HG02840 (cell line): Measurements from ENCODE around the gene TAP1.

Source experiments
- ATAC-seq: cut with Tn5 transposase; IDR thresholded peaks from one replicate; pipeline ENCODE4 v1.9.1; 2021; ENCODE audit warnings: mild to moderate bottlenecking, moderate library complexity, moderate number of reproducible peaks; ENCODE audit not compliant: unreplicated experiment, low FRiP score

The TAP1 gene

DNA sequence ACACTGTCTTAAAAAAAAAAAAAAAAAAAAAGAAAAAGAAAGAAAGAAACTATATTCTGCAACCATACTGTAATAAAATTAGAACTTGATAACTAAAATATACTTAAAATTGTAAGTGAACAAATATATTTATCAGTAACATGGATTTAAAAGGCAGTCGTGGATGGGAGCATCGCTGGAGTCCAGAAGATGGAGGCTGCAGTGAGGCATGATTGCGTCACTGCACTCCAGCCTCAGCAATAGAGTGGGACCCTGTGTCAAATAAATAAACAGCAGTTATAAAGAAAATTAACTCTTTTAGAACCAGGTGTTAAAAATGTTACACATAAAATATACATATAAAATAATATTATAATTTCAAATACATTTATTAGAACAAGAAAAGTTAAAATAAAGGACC, 9.2 kb upstream of the TAP1 start:
- ATAC-seq = no peak

DNA sequence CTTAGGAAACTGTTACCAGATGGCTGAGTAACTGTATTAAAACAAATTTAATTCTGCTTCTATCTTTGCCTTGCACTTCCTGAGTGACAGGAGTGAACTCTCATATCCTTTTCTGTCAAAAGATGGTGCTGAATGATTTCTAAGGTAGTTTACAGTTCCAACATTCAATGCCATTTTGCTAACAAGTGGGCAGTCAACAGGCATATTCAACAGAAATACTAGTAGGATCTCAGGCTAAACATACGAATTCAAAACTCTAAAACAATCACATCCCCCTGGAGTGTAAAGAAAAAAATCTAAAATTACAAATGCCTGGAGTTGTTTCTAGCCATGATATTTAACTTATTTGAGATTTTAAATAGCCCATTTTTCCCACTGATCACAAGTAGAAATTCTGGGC, 7.2 kb upstream of the TAP1 start:
- no peak for ATAC-seq

DNA sequence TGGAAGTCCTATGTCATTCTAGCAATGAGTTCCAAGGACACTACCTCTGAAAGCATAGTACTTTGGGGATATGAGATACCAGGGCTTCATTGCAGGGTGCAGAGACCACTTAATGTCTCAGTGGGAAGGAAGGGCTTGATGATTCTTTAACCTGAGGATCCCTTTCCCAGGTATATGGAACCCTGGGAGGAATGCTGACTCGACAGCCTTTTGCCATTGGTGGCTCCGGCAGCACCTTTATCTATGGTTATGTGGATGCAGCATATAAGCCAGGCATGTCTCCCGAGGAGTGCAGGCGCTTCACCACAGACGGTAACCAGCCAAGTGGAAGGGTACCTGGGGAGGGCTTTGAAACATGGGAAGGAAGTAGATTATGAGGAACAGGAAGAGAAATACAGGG, 4.7 kb upstream of the TAP1 start:
- ATAC-seq = no peak

GRCh38 chr6:32857156-32857891, 3.8 kb upstream of the TAP1 start:
- no peak for ATAC-seq

GRCh38 chr6:32855467-32856174, 2.1 kb upstream of the TAP1 start:
- no peak for ATAC-seq

GRCh38 chr6:32854376-32855178, 1.1 kb upstream of the TAP1 start:
- peak; percentile 2 for ATAC-seq

DNA sequence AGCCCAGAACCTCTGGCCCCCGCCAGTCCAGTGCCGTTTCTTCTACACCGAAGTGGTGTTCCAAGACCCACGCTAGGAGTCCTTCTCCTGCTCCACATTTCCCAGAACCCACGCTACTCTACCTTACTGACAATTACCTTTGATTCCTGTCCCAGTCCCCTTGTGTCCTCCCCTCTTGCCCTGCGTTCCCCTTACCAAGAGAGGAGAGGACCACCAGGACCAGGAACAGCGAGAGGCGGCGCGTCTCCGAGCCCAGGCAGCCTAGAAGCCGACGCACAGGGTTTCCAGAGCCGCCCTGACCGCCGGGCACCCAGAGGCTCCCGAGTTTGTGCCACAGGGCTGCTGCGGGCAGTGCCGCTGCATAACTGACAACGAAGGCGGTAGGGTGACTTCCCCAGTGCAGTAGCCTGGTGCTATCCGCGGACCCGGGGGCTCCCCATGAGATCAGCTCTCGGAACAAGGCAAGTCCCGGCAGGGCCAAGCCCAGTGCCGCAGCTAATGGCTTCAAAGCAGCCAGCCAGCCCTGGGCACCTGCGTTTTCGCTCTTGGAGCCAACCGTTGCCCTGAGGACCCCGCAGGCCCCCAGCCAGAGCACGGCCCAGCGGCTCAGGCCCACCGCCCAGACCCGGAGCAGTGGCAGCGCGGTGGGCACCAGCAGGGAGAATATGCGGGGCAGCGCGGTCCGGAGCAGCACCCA, 512 bp downstream of the TAP1 start:
- peak; percentile 22 for ATAC-seq

DNA sequence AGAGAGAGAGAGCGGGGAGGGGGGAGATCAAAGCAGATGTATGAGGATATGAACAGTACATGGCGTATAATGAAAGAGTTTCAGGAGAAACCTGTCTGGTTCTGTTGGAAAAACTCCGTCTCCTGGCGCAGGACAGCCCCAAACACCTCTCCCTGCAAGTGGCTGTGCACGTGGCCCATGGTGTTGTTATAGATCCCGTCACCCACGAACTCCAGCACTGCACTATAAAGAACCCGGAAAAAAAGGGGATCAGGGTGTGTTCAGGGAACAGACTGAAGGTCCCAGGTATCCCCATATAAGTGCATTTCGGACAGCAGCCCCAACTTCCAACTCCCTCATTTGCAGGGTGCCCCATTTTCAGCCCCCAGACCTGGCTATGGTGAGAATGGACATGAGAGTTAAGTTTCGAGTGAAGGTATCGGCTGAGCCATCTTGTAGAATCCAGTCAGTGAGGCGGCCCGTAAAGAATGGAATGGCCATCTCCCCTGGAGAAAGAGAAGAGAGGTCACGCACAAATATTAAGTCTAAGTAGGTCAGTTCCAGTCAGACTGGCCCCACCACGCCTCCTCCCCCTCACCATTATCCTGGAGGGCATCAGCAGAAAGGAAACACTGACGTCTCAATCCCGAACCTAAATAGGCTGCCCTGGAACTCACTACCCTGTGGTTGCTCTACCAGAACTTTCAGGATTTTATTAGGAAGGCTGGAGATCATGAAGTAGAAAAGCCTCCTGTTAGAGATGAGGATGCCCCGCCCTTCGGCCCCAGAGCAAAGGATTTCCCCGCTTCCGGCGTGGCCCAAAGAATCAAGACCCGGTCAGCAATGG, 1.3 kb downstream of the TAP1 start:
- no peak for ATAC-seq

DNA sequence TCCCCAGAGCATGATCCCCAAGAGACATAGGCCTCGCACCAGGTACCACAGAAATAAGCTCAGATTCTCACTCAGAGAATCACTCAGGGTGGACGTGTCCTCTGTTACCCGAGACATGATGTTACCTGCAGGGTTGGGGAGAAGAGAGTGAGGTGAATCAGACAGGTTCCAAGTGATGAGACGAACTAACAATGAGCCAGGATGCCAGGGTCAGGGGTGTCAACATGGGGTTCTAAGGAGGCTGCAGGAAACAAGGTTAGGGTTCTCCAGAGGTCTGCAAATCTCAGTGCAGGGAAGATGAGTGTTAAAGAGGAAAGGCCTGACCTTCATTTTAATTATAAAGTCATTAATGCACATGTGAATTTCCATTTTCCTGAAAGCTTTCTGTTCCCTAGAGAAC, 2.5 kb downstream of the TAP1 start:
- no peak for ATAC-seq

DNA sequence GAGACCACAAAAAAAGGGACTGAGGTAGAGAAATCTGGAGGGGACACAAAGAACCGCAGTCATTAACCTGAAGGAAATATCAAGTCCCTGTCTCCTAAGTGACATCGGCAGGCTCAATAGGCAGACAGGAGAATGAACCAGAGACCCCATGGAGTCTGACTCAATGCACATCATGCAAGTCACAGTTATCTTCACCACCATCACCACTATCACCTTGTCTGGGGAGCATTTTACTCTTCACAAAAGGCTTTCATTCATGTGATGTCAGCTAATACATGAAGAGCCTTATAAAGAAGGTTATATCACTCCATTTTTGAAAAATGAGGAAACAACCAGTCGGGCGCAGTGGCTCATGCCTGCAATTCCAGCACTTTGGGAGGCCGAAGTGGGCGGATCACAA, 4.4 kb downstream of the TAP1 start:
- ATAC-seq = no peak

GRCh38 chr6:32847795-32848194, 5.7 kb downstream of the TAP1 start:
- ATAC-seq = no peak

- ATAC-seq = no peak
Measured at GRCh38 chr6:32847004-32847403, 6.5 kb downstream of the TAP1 start.

DNA sequence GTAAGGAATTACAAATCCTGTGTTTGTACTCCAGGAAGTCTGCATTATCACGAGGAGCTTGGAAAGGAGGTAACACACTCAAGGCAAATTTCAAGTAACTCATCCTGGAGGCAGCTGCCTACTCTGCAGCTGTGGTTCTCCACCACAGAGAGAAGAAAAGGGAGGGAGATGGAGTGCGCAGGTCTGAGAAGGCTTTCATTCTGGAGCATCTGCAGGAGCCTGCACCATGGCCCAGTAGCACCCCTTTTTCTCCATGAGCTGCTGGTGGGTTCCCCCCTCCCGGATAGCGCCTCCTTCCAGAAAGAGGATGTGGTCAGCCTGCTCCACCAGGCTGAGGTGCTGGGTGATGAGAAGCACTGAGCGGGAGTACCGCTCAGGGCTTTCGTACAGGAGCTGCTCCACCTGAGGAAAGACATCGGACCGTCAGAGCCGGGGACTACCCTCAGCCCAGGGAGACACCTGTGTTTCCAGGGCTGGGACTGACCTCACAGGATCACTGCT, 8.1 kb downstream of the TAP1 start:
- ATAC-seq = no peak

DNA sequence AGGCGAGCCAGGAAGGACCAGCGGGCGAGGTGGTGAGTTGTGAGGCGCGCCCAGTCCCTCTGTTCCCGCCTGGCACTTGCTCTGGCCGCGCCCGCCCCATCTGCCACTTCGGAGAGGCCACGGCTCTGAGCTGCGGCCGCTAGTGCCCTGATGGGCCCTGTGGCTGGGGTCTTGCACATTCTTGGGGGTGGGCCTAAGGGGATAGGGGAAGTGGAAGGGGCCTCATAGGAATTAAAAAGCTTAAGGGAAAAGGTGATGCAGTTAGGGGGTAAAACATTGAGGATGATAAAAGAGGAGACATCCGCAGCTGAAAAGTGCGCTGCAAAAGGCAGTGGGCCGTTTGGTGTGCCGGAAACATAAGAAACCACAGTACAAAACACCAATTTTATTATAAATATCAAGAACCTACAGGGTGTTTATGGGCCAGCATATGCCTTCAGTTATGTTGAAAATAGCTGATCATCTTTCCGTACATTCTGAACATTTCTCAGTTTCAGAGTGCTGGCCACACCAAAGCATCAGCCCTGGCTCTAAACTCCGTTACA, 8.6 kb downstream of the TAP1 start:
- ATAC-seq = no peak

- ATAC-seq = peak; percentile 72
Measured at GRCh38 chr6:32843979-32844838, 9.3 kb downstream of the TAP1 start, which contains the start of gene PSMB8. PSMB8 (minus strand) TSS chr6:32844047; CDS start chr6:32843996, 51 bp downstream.

GRCh38 chr6:32843331-32843978, 10.0 kb downstream of the TAP1 start:
- ATAC-seq = no peak

DNA sequence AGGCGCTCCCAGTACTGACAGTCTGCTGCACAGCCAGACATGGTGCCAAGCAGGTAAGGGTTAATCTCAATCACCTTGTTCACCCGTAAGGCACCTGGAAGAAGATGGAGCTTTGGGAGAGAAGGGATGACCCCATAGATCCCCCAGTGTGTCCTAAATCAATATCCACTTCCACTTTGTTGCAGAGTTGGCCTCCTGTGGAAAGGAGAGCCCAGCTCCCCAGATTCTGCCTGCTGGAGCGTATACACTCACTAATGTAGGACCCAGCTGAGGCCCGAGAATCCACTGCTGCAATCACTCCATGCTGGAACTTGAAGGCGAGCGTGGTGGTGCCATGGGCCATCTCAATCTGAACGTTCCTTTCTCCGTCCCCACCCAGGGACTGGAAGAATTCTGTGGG, 10.8 kb downstream of the TAP1 start:
- no peak for ATAC-seq
